Activated CD4-positive, alpha-beta T cell treated with anti-CD3 and anti-CD28 coated beads, Interleukin-2, amount 10 ng/mL, durations not matched to agents 24 days and 14 days (primary cell): ENCODE measurements around the gene TAS1R1. TPM values are rescaled to one million over a fixed set of nuclear protein-coding genes. Genes with fewer than 3 reads are reported as not detected.
"Not testable (repeated sequence)": the region's sequence is repeated elsewhere in the genome, so short reads cannot be mapped to it uniquely, and the experiment has no call there.

Experiments used
- DNase-seq: peaks from one replicate; pipeline ENCODE4 v3.0.0; 2022
- H3K27ac Mint-ChIP-seq: one replicate; pipeline ENCODE4 v1.8.0; 2022; ENCODE audit warnings: mild to moderate bottlenecking, mixed read lengths
- H3K27me3 Mint-ChIP-seq: one replicate; pipeline ENCODE4 v1.8.0; 2022; ENCODE audit warnings: mixed read lengths
- H3K36me3 Mint-ChIP-seq: one replicate; pipeline ENCODE4 v1.8.0; 2022; ENCODE audit warnings: low read depth, mild to moderate bottlenecking, mixed read lengths
- H3K4me1 Mint-ChIP-seq: one replicate; pipeline ENCODE4 v1.8.0; 2021; ENCODE audit warnings: mixed read lengths
- H3K4me3 Mint-ChIP-seq: one replicate; pipeline ENCODE4 v1.8.0; 2022; ENCODE audit warnings: mild to moderate bottlenecking, moderate library complexity, mixed read lengths
- H3K9me3 Mint-ChIP-seq: one replicate; pipeline ENCODE4 v1.8.0; 2021; ENCODE audit warnings: mixed read lengths
- intact Hi-C: fragments of 100-400 bp; cut with micrococcal nuclease; formaldehyde crosslinking; loops from one replicate; pipeline ENCODE4 v1.15.1; 2023
- total RNA-seq: library from RNA; stranded (reverse); gene quantifications from 2 replicates; pipeline ENCODE4 v1.2.3, GENCODE V29; 2022

TAS1R1 gene
- total RNA-seq, 1 donor from 2014 or later, result not detected

- Mint-ChIP-seq H3K4me1 (peaks cover 5% of the 10 kb centered on the region), H3K27ac (no peak overlapping the region), H3K36me3 (peaks cover 40% of the 10 kb centered on the region), H3K27me3 (no peaks in the 10 kb centered on the region), H3K9me3 (no peaks in the 10 kb centered on the region), H3K4me3 (no peak overlapping the region)
- DNase-seq, result no peak
- intact Hi-C loops, result no loop called here
Observed at GRCh38 chr1:6535214-6535613, 19.9 kb upstream of the TAS1R1 start.

- peaks cover 36% of the 10 kb centered on the region for H3K36me3 Mint-ChIP-seq
- H3K27me3 Mint-ChIP-seq, result no peaks in the 10 kb centered on the region
- no peak overlapping the region for H3K4me3 Mint-ChIP-seq
- no peak overlapping the region for H3K27ac Mint-ChIP-seq
- no peak for DNase-seq
- no peaks in the 10 kb centered on the region for H3K9me3 Mint-ChIP-seq
- intact Hi-C loops, result no loop called here
- H3K4me1 Mint-ChIP-seq, result peaks cover 5% of the 10 kb centered on the region
Observed at GRCh38 chr1:6536291-6536690, 18.8 kb upstream of the TAS1R1 start.

- H3K27me3 Mint-ChIP-seq, result no peaks in the 10 kb centered on the region
- peaks cover 25% of the 10 kb centered on the region for H3K36me3 Mint-ChIP-seq
- H3K4me1 Mint-ChIP-seq, result peaks cover 5% of the 10 kb centered on the region
- DNase-seq, result no peak
- H3K4me3 Mint-ChIP-seq, result no peak overlapping the region
- H3K9me3 Mint-ChIP-seq, result no peaks in the 10 kb centered on the region
- intact Hi-C loops, result no loop called here
- H3K27ac Mint-ChIP-seq, result no peak overlapping the region
Observed at GRCh38 chr1:6538956-6539355, 16.2 kb upstream of the TAS1R1 start.

GRCh38 chr1:6544831-6545230, 10.3 kb upstream of the TAS1R1 start:
- intact Hi-C loops, result no loop called here
- H3K4me1 Mint-ChIP-seq, result peaks cover 25% of the 10 kb centered on the region
- H3K27ac Mint-ChIP-seq, result peak overlapping the region; percentile 43
- no peaks in the 10 kb centered on the region for H3K27me3 Mint-ChIP-seq
- H3K9me3 Mint-ChIP-seq, result no peaks in the 10 kb centered on the region
- peaks cover 55% of the 10 kb centered on the region for H3K36me3 Mint-ChIP-seq
- peak overlapping the region; percentile 46 for H3K4me3 Mint-ChIP-seq
- DNase-seq, result no peak

GRCh38 chr1:6545276-6546112, 9.6 kb upstream of the TAS1R1 start:
- no peaks in the 10 kb centered on the region for H3K27me3 Mint-ChIP-seq
- H3K36me3 Mint-ChIP-seq, result peaks cover 58% of the 10 kb centered on the region
- H3K4me3 Mint-ChIP-seq, result peak overlapping the region; percentile 46
- intact Hi-C loops, result no loop called here
- H3K4me1 Mint-ChIP-seq, result peaks cover 27% of the 10 kb centered on the region
- H3K9me3 Mint-ChIP-seq, result no peaks in the 10 kb centered on the region
- peak overlapping the region; percentile 43 for H3K27ac Mint-ChIP-seq
- DNase-seq, result peak; percentile 67

GRCh38 chr1:6546326-6546725, 8.8 kb upstream of the TAS1R1 start:
- intact Hi-C loops, result no loop called here
- no peaks in the 10 kb centered on the region for H3K9me3 Mint-ChIP-seq
- peaks cover 55% of the 10 kb centered on the region for H3K36me3 Mint-ChIP-seq
- no peaks in the 10 kb centered on the region for H3K27me3 Mint-ChIP-seq
- peaks cover 27% of the 10 kb centered on the region for H3K4me1 Mint-ChIP-seq
- peak overlapping the region; percentile 69 for H3K27ac Mint-ChIP-seq
- no peak for DNase-seq
- peak overlapping the region; percentile 46 for H3K4me3 Mint-ChIP-seq

- DNase-seq, result no peak
- intact Hi-C loops, result no loop called here
- peak overlapping the region; percentile 46 for H3K27ac Mint-ChIP-seq
- no peak overlapping the region for H3K4me3 Mint-ChIP-seq
- H3K4me1 Mint-ChIP-seq, result peaks cover 29% of the 10 kb centered on the region
- peaks cover 49% of the 10 kb centered on the region for H3K36me3 Mint-ChIP-seq
- no peaks in the 10 kb centered on the region for H3K27me3 Mint-ChIP-seq
- H3K9me3 Mint-ChIP-seq, result no peaks in the 10 kb centered on the region
Observed at GRCh38 chr1:6547301-6547700, 7.8 kb upstream of the TAS1R1 start.

- Mint-ChIP-seq H3K36me3 (peaks cover 8% of the 10 kb centered on the region), H3K27me3 (no peaks in the 10 kb centered on the region), H3K9me3 (no peaks in the 10 kb centered on the region), H3K4me1 (peaks cover 16% of the 10 kb centered on the region), H3K27ac (peak within 1 kb of the TSS; percentile 75), H3K4me3 (peak within 1 kb of the TSS; percentile 85)
- intact Hi-C loops, result loop anchor here (1.0 to 5.0 kb wide), 6 partner anchors 25 to 147 kb away; partner anchors contain the start of genes DNAJC11, PLEKHG5 and ZBTB48
- peak; percentile 99 for DNase-seq
Observed at GRCh38 chr1:6554031-6554906, 838 bp upstream of the TAS1R1 start, which contains the start of gene NOL9. Gene NOL9, minus strand, starts transcription at chr1:6554513. Its CDS starts 11 bp downstream, at chr1:6554502.

GRCh38 chr1:6557597-6557996, 2.5 kb downstream of the TAS1R1 start:
- H3K36me3 Mint-ChIP-seq, result no peaks in the 10 kb centered on the region
- peaks cover 14% of the 10 kb centered on the region for H3K4me1 Mint-ChIP-seq
- DNase-seq, result no peak
- no peak overlapping the region for H3K27ac Mint-ChIP-seq
- no peaks in the 10 kb centered on the region for H3K27me3 Mint-ChIP-seq
- H3K4me3 Mint-ChIP-seq, result no peak overlapping the region
- H3K9me3 Mint-ChIP-seq, result no peaks in the 10 kb centered on the region
- intact Hi-C loops, result no loop called here

GRCh38 chr1:6559161-6559560, 4.1 kb downstream of the TAS1R1 start:
- H3K4me3 Mint-ChIP-seq, H3K27me3 Mint-ChIP-seq, H3K4me1 Mint-ChIP-seq, intact Hi-C loops, DNase-seq, H3K27ac Mint-ChIP-seq, H3K9me3 Mint-ChIP-seq, H3K36me3 Mint-ChIP-seq: not testable (repeated sequence)

GRCh38 chr1:6560267-6560666, 5.2 kb downstream of the TAS1R1 start:
- H3K4me1 Mint-ChIP-seq, result peaks cover 4% of the 10 kb centered on the region
- no peak overlapping the region for H3K27ac Mint-ChIP-seq
- H3K9me3 Mint-ChIP-seq, result no peaks in the 10 kb centered on the region
- H3K36me3 Mint-ChIP-seq, result no peaks in the 10 kb centered on the region
- no peak for DNase-seq
- no peaks in the 10 kb centered on the region for H3K27me3 Mint-ChIP-seq
- intact Hi-C loops, result no loop called here
- H3K4me3 Mint-ChIP-seq, result no peak overlapping the region

GRCh38 chr1:6569033-6569432, 13.9 kb downstream of the TAS1R1 start:
- Mint-ChIP-seq H3K27ac (no peak overlapping the region), H3K4me1 (peaks cover 6% of the 10 kb centered on the region), H3K9me3 (peaks cover 5% of the 10 kb centered on the region), H3K36me3 (no peaks in the 10 kb centered on the region), H3K27me3 (peaks cover 18% of the 10 kb centered on the region), H3K4me3 (no peak overlapping the region)
- intact Hi-C loops, result no loop called here
- no peak for DNase-seq

GRCh38 chr1:6570100-6570499, 15.0 kb downstream of the TAS1R1 start:
- intact Hi-C loops, result no loop called here
- H3K4me3 Mint-ChIP-seq, result no peak overlapping the region
- H3K27ac Mint-ChIP-seq, result no peak overlapping the region

GRCh38 chr1:6570987-6571386, 15.9 kb downstream of the TAS1R1 start:
- no peak for DNase-seq
- peaks cover 18% of the 10 kb centered on the region for H3K27me3 Mint-ChIP-seq
- intact Hi-C loops, result no loop called here
- H3K27ac Mint-ChIP-seq, result no peak overlapping the region
- H3K4me1 Mint-ChIP-seq, result peaks cover 6% of the 10 kb centered on the region
- peaks cover 5% of the 10 kb centered on the region for H3K9me3 Mint-ChIP-seq
- H3K36me3 Mint-ChIP-seq, result no peaks in the 10 kb centered on the region
- no peak overlapping the region for H3K4me3 Mint-ChIP-seq

More at GRCh38 chr1:6570100-6570499, 15.0 kb downstream of the TAS1R1 start:
- no peaks in the 10 kb centered on the region for H3K36me3 Mint-ChIP-seq
- H3K9me3 Mint-ChIP-seq, result peaks cover 5% of the 10 kb centered on the region
- H3K4me1 Mint-ChIP-seq, result peaks cover 6% of the 10 kb centered on the region
- peaks cover 18% of the 10 kb centered on the region for H3K27me3 Mint-ChIP-seq
- no peak for DNase-seq
